IPS-NIHi11 (cell line): ENCODE measurements around the gene NPDC1.
"Not testable (repeated sequence)": the region's sequence is repeated elsewhere in the genome, so short reads cannot be mapped to it uniquely, and the experiment has no call there.

Source experiments
- DNase-seq: peaks from one replicate; pipeline ENCODE4 v3.0.0; 2012; ENCODE audit warnings: mixed read lengths, low spot score

Gene NPDC1

GRCh38 chr9:137011156-137011555 is 34.8 kb downstream of the NPDC1 start:
- DNase-seq = no peak

DNA sequence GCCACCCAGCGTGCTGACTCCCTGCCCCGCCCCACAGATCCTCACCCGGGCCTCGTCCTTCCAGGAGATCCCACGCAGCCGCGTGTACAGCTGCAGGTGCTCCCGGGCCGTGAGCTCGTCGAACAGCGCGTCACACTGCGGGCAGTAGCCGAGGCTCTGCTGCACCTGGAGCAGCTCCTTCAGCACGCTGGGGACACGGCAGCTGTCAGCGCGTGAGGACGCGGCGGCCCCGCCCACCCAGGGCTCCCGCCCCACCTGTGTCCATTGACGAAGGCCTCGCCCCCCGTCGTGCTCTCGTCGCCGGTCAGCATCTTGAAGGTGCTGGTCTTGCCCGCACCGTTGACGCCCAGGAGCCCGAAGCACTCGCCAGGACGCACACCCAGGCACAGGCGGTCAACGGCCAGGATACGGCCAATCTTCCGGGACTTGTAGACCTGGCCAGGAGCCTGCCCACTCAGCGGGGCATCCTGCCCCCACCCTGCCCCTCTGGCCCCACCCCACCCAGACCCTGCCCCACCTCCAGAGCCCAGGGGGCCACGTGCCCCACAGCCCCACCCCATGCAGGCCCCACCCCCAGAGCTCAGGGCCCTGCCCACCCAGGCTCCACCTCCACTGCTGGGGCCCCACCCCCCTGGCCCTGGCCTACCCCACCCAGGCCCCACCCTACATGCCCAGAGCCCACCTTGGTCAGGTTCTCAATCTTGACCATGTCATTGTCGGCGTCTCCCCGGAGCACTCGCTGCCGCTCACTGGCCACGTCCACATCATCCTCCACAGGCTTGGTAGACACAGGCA is 35.8 kb downstream of the NPDC1 start:
- no peak for DNase-seq

- no peak for DNase-seq
Observed at GRCh38 chr9:137009217-137009616, 36.8 kb downstream of the NPDC1 start.

- DNase-seq = no peak
Observed at GRCh38 chr9:137008312-137008711, 37.7 kb downstream of the NPDC1 start.

GRCh38 chr9:137007816-137008270 is 38.1 kb downstream of the NPDC1 start:
- DNase-seq = no peak

DNA sequence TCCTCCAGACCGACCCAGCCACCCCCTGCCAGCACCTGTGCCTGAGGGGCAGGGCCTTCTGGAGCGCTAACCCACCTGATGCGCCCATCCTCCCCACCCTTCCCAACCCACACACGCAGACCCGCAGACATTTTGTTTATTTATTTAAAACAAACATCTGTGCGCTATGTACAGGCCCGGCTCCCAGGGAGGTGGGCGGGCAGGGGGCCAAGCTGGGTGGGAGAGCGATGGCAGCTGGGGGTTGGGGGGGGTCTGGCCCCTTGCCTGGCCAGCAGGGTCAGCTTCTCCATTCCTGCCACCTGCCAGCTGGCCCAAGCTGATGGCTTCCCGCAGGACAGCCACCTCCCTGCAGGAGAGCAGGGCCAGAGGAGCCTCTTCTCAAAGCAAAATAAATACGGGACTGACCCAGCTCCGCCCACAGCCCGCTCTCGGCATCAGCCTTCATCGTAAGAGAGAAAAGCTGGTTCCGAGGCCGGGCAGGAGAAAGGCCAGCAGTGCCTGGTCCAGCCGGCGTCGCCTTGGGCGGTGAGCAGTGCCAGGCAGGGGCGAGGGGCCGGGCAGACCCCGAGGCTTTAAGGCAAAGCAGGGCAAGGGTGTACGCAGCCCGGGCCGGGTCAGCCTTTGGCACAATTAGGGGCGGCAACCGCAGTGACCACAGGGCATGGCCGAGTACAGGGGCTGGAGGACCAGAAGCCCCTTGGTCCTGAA is 38.7 kb downstream of the NPDC1 start:
- DNase-seq = no peak

- DNase-seq = no peak
Observed at GRCh38 chr9:137006116-137007003, 39.6 kb downstream of the NPDC1 start.

GRCh38 chr9:137004285-137004684 is 41.7 kb downstream of the NPDC1 start:
- DNase-seq = not testable (repeated sequence)

DNA sequence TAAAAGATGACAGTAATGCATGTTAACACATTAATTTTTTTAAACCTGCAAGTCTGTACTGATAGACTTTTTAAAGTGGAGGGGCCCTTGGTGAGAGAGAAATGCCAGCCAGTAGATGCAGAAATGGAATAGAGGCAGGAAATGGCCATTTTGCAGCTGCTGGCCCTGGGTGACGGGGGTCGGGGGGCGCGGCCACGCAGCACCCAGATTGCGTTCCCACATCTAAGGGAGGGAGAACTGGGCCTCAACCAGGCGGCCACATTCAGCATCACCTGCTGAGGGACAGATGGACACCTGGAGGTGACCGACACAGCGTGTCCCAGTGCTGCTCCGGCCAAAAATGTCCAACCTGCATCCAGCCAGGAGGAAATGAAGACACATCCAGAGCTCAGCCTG is 43.3 kb downstream of the NPDC1 start:
- peak; percentile 4 for DNase-seq

DNA sequence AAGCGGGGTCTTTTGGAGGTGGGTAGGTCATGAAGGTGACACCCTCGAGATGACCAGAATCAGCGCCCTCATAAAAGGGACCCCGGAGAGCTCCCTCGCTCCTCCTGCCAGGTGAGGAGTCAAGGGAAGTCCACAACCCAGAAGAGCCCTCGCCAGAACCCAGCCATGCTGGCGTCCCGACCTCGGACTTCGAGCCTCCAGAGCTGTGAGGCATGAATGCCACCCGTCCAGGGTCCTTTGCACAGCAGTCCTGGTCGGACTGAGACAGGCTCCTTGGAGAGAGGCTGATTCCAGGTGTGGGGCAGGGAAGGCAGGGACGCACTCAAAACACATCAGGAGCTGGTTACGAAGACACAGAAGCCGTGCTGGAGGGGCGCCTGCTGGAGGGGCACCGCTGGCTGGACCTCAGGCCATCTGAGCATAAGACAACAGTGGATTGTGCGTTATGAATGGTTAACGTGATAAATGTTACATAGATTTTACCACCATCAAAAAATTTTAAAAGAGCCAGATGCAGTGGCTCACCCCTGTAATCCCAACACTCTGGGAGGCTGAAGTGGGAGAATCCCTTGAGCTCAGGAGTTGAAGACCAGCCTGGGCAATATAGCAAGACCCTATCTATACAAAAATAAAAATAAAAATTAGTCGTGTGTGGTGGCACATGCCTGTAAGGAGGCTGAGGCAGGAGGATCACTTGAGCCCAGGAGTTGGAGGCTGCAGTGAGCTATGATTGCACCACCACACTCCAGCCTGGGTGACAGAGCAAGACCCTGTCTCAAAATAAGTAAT is 43.9 kb downstream of the NPDC1 start:
- DNase-seq = peak; percentile 3

DNA sequence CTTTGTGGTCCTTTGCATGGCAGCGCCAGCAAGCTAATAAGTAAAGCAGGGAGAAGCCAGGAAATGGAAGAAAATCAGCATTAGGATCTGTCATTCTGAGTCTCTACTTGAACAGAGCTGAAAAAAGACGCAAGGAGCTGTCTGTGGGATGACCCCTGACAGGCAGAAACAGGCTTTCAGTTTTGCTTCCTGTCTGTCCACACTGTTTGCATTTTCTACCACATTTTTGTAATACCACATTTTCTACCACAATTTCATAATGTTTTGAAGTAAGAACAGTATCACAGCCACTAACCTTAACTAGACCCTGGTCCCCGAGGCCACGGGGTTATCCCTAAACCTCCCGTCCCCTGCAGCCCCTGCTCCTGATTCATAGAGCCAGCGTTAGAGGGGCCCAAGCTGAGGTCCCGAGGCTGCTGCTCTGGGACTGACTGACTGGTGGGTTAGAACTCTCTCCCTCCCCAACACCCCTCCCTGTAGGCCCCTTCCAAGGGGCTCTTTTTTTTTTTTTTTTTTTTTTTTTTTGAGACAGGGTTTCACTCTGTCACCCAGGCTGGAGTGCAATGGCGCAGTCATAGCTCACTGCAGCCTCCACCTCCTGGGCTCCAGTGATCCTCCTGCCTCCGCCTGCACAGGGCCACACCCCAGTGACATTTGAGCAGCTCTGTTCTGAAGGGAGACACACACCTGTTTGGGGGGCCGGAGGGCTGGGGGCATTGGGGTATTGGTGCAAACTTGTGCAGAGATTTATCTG is 45.6 kb downstream of the NPDC1 start:
- no peak for DNase-seq

DNA sequence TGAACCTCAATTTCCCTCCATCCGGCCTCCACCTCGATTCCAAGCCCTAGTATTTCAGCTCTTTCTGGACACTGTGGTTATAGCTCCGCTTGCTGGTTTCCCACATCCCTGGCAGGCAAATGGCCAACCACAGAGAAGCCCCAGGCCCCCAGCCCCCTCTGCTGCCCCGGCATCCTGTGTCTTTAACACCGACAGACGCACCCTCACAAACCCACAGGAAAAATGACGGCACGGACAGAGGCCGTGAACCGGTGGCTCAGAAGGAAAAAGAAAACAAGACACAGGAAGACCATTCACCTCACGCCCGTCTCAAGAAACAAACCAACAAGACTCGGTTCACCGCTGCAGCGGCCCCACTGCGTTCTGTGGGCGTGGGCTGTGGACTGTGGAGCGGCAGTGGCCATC is 48.1 kb downstream of the NPDC1 start:
- no peak for DNase-seq

- DNase-seq = no peak
Observed at GRCh38 chr9:136997371-136997770, 48.6 kb downstream of the NPDC1 start.

DNA sequence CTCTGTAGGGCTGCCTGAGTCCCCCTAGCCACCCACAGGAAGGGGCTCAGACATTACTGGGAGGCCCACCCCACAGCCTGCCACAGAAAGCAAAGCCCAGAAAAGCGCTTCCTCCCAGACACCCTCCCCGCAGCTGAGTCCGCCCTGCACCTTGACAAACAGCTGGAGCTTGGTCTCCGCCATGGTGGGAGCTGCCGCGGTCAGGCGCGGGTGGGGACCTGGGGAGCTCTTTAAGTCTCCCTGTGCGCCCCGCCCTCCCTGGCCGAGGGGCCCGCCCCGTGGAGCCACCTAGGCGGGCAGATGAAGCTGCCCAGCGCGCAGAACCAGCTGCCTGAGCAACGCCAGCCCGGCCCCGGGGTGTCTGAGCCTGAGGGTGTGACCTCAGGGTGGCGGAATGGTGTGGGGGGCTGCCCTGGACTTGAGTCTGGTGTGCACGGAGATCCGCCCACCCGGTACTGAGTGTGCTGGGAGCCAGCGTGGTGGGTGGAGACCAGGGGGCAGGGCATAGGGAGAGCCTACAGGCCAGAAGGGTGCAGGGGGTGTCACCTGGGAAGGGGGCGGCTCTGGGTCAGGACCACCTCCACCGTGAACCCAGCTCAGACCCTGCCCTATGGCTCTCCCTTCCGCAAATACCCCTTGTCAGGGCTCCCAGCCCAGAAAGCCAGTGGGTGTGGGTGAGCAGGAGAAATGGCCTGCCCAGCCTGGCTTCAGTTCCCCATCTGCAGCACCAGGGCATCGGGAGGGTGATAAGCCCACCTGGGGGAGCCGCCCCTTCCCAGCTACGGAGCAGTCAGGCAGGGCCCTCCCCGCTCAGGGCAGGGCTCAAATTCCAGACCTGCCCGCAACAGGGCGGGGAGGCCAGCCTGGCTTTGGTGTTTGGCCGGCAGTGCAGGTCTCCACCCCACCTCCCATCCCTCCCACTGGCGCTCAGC is 49.4 kb downstream of the NPDC1 start, which contains the start of gene CLIC3:
Gene CLIC3, minus strand, starts transcription at position 208 of the 932 bp plus-strand sequence. Its CDS starts 25 bp downstream, at position 183.
- peak; percentile 78 for DNase-seq

GRCh38 chr9:136995772-136996311 is 50.1 kb downstream of the NPDC1 start:
- DNase-seq = no peak

DNA sequence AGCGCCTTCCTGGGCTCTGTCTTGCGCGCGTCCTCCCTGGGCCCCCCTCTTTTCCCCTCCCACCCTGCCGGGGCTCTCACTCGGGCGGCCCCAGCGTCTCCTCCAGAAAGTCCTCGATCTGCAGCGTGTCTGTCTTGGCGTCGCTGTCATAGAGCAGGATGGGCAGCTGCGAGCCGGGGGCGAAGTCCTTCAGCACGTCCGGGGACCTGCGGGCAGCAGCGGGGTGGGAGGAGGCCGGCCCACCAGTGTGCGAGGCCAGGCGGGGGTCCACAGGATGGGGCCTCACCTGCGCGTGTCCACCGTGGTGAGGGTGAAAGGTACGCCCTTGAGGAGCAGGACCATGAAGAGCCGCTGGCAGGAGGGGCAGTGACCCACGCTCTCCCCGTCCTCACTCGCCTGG is 50.6 kb downstream of the NPDC1 start:
- no peak for DNase-seq

DNA sequence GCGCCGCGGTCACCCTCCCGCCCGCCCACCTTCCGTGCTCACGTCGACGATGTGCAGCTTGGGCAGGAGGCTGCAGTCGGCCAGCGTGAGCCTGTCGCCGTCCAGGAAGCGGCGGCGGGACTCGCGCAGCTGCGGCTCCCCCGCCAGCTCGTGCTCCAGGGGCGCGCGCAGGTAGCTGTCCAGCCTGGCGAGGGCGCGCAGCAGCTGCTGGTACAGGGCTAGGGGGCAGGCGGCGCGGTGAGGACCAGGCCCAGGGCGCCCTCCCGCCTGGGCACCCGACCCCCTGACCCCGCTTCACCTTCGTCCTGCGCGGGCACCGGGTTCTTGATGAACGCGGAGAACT is 51.1 kb downstream of the NPDC1 start:
- DNase-seq = peak; percentile 80

GRCh38 chr9:136994180-136994887 is 51.6 kb downstream of the NPDC1 start:
- DNase-seq = no peak
